Lung (tissue), 12 donors: ENCODE measurements around the gene TAC4. TPM values are rescaled to one million over a fixed set of nuclear protein-coding genes. Genes with fewer than 3 reads are reported as not detected.

ENCODE experiments used
- ATAC-seq: fragments of 200-7000 bp; cut with Tn5 transposase; one replicate; pipeline ENCODE4 v1.9.1; 2020; ENCODE audit warnings: moderate number of reproducible peaks; ENCODE audit not compliant: insufficient read depth, low FRiP score
- DNase-seq, 3 donors: peaks; one replicate each; pipeline ENCODE4 v3.0.0-alpha.2; 2013 to 2017
- H3K27ac ChIP-seq, 2 donors: one replicate each; pipeline ENCODE4 v1.5.1; 2013; ENCODE audit warnings: mild to moderate bottlenecking in 2 of 2, moderate library complexity in 2 of 2, control low read depth in 1 of 2, inconsistent platforms in 1 of 2, low read depth in 1 of 2, low read length in 1 of 2
- H3K27me3 ChIP-seq, 3 donors: one replicate each; pipeline ENCODE4 v1.5.1; 2013; ENCODE audit warnings: low read length in 2 of 3; ENCODE audit not compliant: control insufficient read depth in 3 of 3, insufficient read depth in 3 of 3
- H3K36me3 ChIP-seq, 4 donors: one replicate each; pipeline ENCODE4 v1.5.1; 2013; ENCODE audit warnings: low read length in 4 of 4, mild to moderate bottlenecking in 1 of 4, moderate library complexity in 1 of 4; ENCODE audit not compliant: control insufficient read depth in 4 of 4, insufficient read depth in 4 of 4
- H3K4me1 ChIP-seq, 5 donors: one replicate each; pipeline ENCODE4 v1.5.1; 2013; ENCODE audit warnings: low read length in 5 of 5, mild to moderate bottlenecking in 2 of 5, moderate library complexity in 1 of 5; ENCODE audit not compliant: control insufficient read depth in 5 of 5, insufficient read depth in 5 of 5
- H3K4me3 ChIP-seq: one replicate; pipeline ENCODE4 v1.5.1; 2013; ENCODE audit warnings: mild to moderate bottlenecking, control low read depth, moderate library complexity
- H3K9ac ChIP-seq, 2 donors: one replicate each; pipeline ENCODE4 v1.5.1; 2013; ENCODE audit warnings: low read length in 2 of 2, control low read depth in 1 of 2; ENCODE audit not compliant: insufficient read depth in 1 of 2
- H3K9me3 ChIP-seq, 4 donors: one replicate each; pipeline ENCODE4 v1.5.1; 2013; ENCODE audit warnings: low read length in 3 of 4, mild to moderate bottlenecking in 1 of 4, moderate library complexity in 1 of 4; ENCODE audit not compliant: control insufficient read depth in 4 of 4, insufficient read depth in 3 of 4
- CTCF ChIP-seq: IDR thresholded peaks from 2 replicates; pipeline ENCODE4 v1.5.1; 2012; ENCODE audit warnings: mild to moderate bottlenecking; ENCODE audit errors: control extremely low read depth, extremely low read depth
- WGBS, 2 donors: extraction: QIAGEN DNeasy Blood & Tissue Kit; methylation state at CpG; one replicate each; pipeline ENCODE4 v1.1.7; 2013; 5-methylcytosine and 5-hydroxymethylcytosine counted together
- polyA plus RNA-seq, 2 donors: library from polyadenylated mRNA; stranded (reverse); fragments of 200-250 nt; gene quantifications; one replicate each; pipeline ENCODE4 v1.2.1, GENCODE V29; 2013
- total RNA-seq, 2 donors: library from RNA; depleted of rRNA in 1 of 2; stranded (reverse); fragments of >200 nt in 1 of 2; gene quantifications; one replicate each; pipeline ENCODE4 v1.2.1, GENCODE V29; 2014 to 2021
- donor health status: control.
- donor health status: control.
- donor health status: Bipolar disorder and iron deficiency.
- donor health status: healthy.
- donor health status: DM: yes; HTN: yes; CAD: no.

The TAC4 gene
- total and polyA plus RNA-seq, 4 donors: not detected

GRCh38 chr17:49878931-49879904 is 31.3 kb upstream of the TAC4 start:
- 61 to 69% methylated on average over 14 of the region's 14 CpGs for WGBS, 2 donors
- H3K9ac ChIP-seq: no peak overlapping the region
- ATAC-seq (no peak), DNase-seq (no peak)
- no peaks in the 10 kb centered on the region for H3K9me3 ChIP-seq
- TF ChIP-seq CTCF: no peak
- no peak overlapping the region for H3K27ac ChIP-seq
- H3K4me1 ChIP-seq: peaks cover 0 to 17% (median 0%) of the 10 kb centered on the region in 5 donors
- peaks cover 0 to 13% (median 12%) of the 10 kb centered on the region in 3 donors for H3K27me3 ChIP-seq
- no peaks in the 10 kb centered on the region for H3K36me3 ChIP-seq
- H3K4me3 ChIP-seq: no peak overlapping the region

- Histone ChIP-seq H3K9ac (no peak overlapping the region), H3K4me3 (no peak overlapping the region), H3K27me3 (peaks cover 0 to 11% (median 5%) of the 10 kb centered on the region in 3 donors), H3K27ac (no peak overlapping the region), H3K4me1 (peaks cover 0 to 17% (median 5%) of the 10 kb centered on the region in 5 donors), H3K9me3 (no peaks in the 10 kb centered on the region), H3K36me3 (no peaks in the 10 kb centered on the region)
- ATAC-seq: no peak
- 61 to 72% methylated on average over 6 to 9 of the region's 9 CpGs for WGBS, 2 donors
- peak in 2 of 3 donors; percentile 54 to 62 for DNase-seq
- no peak for TF ChIP-seq CTCF
Measured at GRCh38 chr17:49875685-49876084, 27.8 kb upstream of the TAC4 start.

- 66 to 82% methylated on average over 2 of the region's 2 CpGs for WGBS, 2 donors
- peaks cover 0 to 7% (median 4%) of the 10 kb centered on the region in 3 donors for H3K27me3 ChIP-seq
- no peak for DNase-seq
Measured at GRCh38 chr17:49874911-49875310, 27.0 kb upstream of the TAC4 start.

More at GRCh38 chr17:49874911-49875310, 27.0 kb upstream of the TAC4 start:
- Histone ChIP-seq H3K4me1 (peaks cover 0 to 17% (median 5%) of the 10 kb centered on the region in 5 donors), H3K9ac (no peak overlapping the region), H3K9me3 (no peaks in the 10 kb centered on the region), H3K36me3 (no peaks in the 10 kb centered on the region), H3K27ac (no peak overlapping the region), H3K4me3 (no peak overlapping the region)
- no peak for TF ChIP-seq CTCF
- ATAC-seq: no peak
